HCEC 1CT (cell line): Measurements from ENCODE around the gene SLC16A2.

Experiments
- DNase-seq: peaks from one replicate; pipeline ENCODE4 v3.0.0-alpha.2; 2017

Gene SLC16A2

DNA sequence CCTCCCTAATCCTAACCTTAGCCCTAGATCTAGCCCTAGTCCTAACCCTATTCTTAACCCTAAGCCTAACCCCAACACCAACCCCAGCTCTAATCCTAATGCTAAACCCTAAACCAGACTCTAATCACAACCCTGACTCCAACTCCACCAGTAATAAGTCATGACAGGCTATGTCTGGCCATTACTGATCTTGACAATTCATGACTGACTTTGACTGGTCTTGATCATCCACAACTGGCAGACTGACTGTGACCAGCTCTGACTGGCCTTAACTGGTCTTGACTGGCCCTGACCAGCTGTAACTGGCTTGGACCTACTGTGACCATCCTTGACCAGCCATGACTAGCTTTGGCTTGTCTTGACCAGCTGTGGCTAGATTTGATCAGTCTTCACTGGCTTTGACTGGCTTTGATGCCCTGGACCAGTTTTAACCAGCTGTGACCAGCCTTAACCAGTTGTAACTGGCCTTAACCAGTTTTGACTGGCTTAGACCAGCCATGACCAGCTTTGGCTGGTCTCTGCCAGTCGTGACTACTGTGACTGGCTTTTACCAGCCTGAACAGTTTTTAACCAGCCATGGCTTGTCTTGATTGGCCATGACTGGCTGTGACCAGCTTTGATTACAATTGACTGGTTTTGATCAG is 124.7 kb downstream of the SLC16A2 start:
- no peak for DNase-seq

DNA sequence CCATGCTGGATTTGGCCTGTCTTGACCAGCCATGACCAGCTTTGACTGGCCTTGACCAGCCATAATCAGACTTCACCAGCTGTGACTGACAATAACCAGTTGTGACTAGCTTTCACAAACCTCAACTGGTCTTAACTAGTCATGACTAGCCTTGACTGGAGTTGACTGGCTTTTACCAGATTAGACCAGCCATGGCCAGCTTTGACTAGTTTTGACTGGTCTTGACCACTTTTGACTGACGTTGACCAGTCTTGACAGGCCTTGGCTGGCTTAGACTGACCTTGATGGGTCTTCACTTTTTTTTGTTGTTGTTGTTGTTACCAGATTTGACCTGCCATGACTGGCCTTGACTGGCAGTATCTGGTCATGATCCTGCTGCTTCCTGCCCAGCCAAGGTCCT is 125.7 kb downstream of the SLC16A2 start:
- no peak for DNase-seq

DNA sequence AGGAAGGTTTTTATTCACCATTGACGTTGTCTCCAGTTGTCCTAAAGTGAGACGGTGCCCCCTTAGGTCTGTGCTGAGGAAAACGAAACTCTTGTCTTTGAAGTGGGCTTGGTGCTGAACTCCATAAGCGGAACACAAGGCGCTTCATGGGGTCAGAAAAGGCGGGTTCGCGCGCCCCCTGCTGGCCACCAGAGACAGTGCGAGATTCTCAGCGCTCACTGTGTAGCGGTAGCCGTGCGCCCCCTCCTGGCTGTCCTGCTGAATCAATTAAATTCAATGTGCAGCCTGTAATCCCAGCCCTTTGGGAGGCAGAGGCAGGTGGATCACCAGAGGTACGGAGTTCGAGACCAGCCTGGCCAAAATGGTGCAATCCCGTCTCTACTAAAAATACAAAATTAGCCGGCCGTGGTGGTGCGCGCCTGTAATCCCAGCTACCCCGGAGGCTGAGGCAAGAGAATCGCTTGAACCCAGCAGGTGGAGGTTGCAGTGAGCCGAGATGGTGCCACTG is 129.1 kb downstream of the SLC16A2 start:
- DNase-seq: peak; percentile 55

DNA sequence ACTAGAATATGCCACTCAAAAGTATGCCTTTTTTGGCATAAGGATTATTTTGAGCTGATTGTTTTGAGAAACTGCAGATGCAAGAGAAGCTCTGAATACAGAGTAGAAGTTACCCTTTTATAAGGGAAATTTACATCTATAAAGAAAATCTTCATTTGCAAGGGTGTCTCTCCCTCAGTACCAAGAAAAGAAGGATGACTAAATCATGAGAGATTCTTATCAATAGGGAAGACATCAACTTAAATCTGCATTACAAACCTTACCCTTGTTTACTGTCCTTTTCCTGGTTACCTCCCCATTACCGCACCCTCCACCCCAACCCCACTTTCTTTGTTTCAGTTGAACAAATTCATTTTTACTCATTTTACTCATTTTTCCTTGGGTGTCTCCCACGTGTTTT is 130.6 kb downstream of the SLC16A2 start:
- DNase-seq: no peak

DNA sequence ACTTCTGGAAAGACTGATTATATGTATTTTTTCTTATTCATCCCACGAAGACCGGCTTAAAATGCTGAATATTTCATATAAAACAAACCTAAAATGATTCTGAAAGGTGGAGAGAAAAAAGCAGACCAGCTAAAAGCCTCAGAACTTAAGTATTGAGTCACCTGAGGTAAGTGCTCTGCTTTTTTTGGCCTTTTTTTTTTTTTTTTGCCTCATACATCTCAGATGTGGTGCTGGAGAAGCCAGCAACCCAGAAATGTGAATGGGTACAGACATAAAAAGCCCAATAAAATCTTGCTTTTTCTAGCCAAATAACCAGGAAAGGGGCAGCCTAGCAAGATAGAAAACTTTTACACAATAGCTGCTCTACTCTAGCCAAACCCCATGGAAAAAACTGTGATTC is 136.1 kb downstream of the SLC16A2 start:
- DNase-seq: no peak

DNA sequence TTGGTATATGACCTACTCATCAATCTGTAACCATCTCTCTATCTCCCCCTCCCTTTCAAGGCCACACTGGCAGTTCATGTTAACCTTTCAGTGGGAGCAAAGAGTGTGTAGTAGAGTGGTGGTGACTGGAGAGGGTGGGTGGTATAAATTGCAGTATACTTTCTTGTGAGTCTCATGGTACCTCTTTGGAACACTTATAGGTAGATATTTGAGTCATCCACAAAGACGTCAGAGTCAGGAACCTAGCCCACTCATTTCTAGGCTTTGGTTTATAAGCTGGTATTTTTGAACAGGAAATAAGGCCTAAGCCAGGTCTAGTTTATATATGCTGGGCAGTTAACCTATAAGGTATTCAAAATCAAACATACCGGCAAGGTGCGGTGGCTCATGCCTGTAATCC is 156.8 kb downstream of the SLC16A2 start:
- DNase-seq: no peak

DNA sequence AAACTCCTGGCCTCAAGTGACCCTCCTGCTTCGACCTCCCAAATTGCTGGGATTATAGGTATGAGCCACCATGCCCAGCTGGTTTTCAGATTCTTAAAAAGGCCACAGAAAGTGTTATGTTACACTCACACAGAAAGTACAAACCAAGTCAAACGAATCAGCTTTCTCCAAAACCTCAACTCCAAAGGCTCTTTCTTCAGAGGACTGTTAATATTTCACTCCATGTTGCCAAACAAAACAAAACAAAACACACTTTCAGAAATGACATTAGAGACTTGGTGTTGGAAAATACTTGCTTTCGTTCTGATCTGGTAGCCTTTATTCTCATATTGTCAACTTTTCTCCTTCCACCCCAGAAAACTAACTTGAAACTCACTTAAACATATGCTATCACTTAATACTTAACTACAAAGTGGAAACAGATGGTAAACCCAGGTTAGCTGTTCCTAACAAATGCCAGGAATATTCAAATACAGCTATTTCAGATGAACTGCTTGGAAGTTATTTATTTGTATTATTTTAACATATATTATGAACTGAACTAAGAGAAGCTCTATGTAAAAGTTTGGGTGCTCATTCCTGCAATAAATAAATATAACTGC is 158.4 kb downstream of the SLC16A2 start:
- no peak for DNase-seq
